ENCODE measurements around the gene C1orf35.
"Not testable (repeated sequence)": the region's sequence is repeated elsewhere in the genome, so short reads cannot be mapped to it uniquely, and the experiment has no call there.

The C1orf35 gene

GRCh38 chr1:228134591-228134990 is 31.5 kb upstream of the C1orf35 start:
- Mint-ChIP-seq H3K9me3 (no peaks in the 10 kb centered on the region), H3K27ac (no peak overlapping the region), H3K4me1 (peaks cover 6% of the 10 kb centered on the region), H3K4me3 (no peak overlapping the region), H3K36me3 (peaks cover 1% of the 10 kb centered on the region), H3K27me3 (peaks cover 54% of the 10 kb centered on the region)
- no peak for DNase-seq
- CTCF ChIA-PET, result interaction anchor here (1.3 kb wide), 1 partner anchor 367 kb away, joined by 3 read pairs; no protein-coding TSS in a partner anchor

- CTCF ChIA-PET, result interaction anchor here (1.3 to 4.0 kb wide), 6 partner anchors 9 to 355 kb away, joined by 4 to 34 read pairs (median 9); partner anchors contain the start of gene IBA57
- no peak overlapping the region for H3K27ac Mint-ChIP-seq
- no peak for DNase-seq
- no peaks in the 10 kb centered on the region for H3K36me3 Mint-ChIP-seq
- H3K4me1 Mint-ChIP-seq, result peaks cover 4% of the 10 kb centered on the region
- H3K9me3 Mint-ChIP-seq, result no peaks in the 10 kb centered on the region
- peaks cover 60% of the 10 kb centered on the region for H3K27me3 Mint-ChIP-seq
- no peak overlapping the region for H3K4me3 Mint-ChIP-seq
These were observed 28.6 kb upstream of the C1orf35 start for GRCh38 chr1:228131766-228132165.

- H3K4me1 Mint-ChIP-seq, result peaks cover 4% of the 10 kb centered on the region
- H3K27me3 Mint-ChIP-seq, result peaks cover 31% of the 10 kb centered on the region
- CTCF ChIA-PET, result no interaction called here
- no peak for DNase-seq
- peaks cover 3% of the 10 kb centered on the region for H3K36me3 Mint-ChIP-seq
- no peak overlapping the region for H3K27ac Mint-ChIP-seq
- no peak overlapping the region for H3K4me3 Mint-ChIP-seq
- no peaks in the 10 kb centered on the region for H3K9me3 Mint-ChIP-seq
These were observed 22.1 kb upstream of the C1orf35 start for GRCh38 chr1:228125185-228125584.

- Mint-ChIP-seq H3K9me3 (peaks cover 2% of the 10 kb centered on the region), H3K36me3 (peaks cover 3% of the 10 kb centered on the region), H3K27ac (no peak overlapping the region), H3K4me3 (no peak overlapping the region), H3K4me1 (peaks cover 4% of the 10 kb centered on the region), H3K27me3 (peaks cover 19% of the 10 kb centered on the region)
- CTCF ChIA-PET, result interaction anchor here (2.4 kb wide), 1 partner anchor 8 kb away, joined by 13 read pairs; no protein-coding TSS in a partner anchor
- DNase-seq, result no peak
These were observed 20.4 kb upstream of the C1orf35 start for GRCh38 chr1:228123505-228123904.

- Mint-ChIP-seq H3K27ac (no peak overlapping the region), H3K27me3 (peaks cover 19% of the 10 kb centered on the region), H3K4me3 (no peak overlapping the region), H3K4me1 (peaks cover 4% of the 10 kb centered on the region), H3K36me3 (peaks cover 5% of the 10 kb centered on the region), H3K9me3 (peaks cover 4% of the 10 kb centered on the region)
- DNase-seq, result no peak
- CTCF ChIA-PET, result interaction anchor here (2.4 kb wide), 1 partner anchor 9 kb away, joined by 13 read pairs; no protein-coding TSS in a partner anchor
These were observed 19.9 kb upstream of the C1orf35 start for GRCh38 chr1:228122921-228123441.

GRCh38 chr1:228120857-228121489 is 17.8 kb upstream of the C1orf35 start:
- Mint-ChIP-seq H3K9me3 (peaks cover 11% of the 10 kb centered on the region), H3K36me3 (peaks cover 8% of the 10 kb centered on the region), H3K27ac (peak overlapping the region; percentile 4), H3K27me3 (peaks cover 12% of the 10 kb centered on the region), H3K4me3 (no peak overlapping the region), H3K4me1 (peaks cover 4% of the 10 kb centered on the region)
- CTCF ChIA-PET, result interaction anchor here (1.4 kb wide), 1 partner anchor 10 kb away, joined by 4 read pairs; no protein-coding TSS in a partner anchor
- DNase-seq, result no peak

- no peak overlapping the region for H3K4me3 Mint-ChIP-seq
- peaks cover 8% of the 10 kb centered on the region for H3K36me3 Mint-ChIP-seq
- CTCF ChIA-PET, result interaction anchor here (1.4 kb wide), 1 partner anchor 11 kb away, joined by 4 read pairs; no protein-coding TSS in a partner anchor
- H3K4me1 Mint-ChIP-seq, result peaks cover 4% of the 10 kb centered on the region
- no peak for DNase-seq
- peaks cover 11% of the 10 kb centered on the region for H3K9me3 Mint-ChIP-seq
- peaks cover 12% of the 10 kb centered on the region for H3K27me3 Mint-ChIP-seq
- H3K27ac Mint-ChIP-seq, result no peak overlapping the region
These were observed 17.2 kb upstream of the C1orf35 start for GRCh38 chr1:228120351-228120750.

GRCh38 chr1:228118040-228118439 is 14.9 kb upstream of the C1orf35 start:
- DNase-seq, result no peak
- H3K27me3 Mint-ChIP-seq, result peaks cover 10% of the 10 kb centered on the region
- H3K36me3 Mint-ChIP-seq, result peaks cover 8% of the 10 kb centered on the region

GRCh38 chr1:228117335-228117734 is 14.2 kb upstream of the C1orf35 start:
- no peak overlapping the region for H3K27ac Mint-ChIP-seq
- CTCF ChIA-PET, result no interaction called here
- H3K27me3 Mint-ChIP-seq, result peaks cover 3% of the 10 kb centered on the region

More at GRCh38 chr1:228118040-228118439, 14.9 kb upstream of the C1orf35 start:
- H3K4me3 Mint-ChIP-seq, result no peak overlapping the region
- peaks cover 11% of the 10 kb centered on the region for H3K9me3 Mint-ChIP-seq
- CTCF ChIA-PET, result interaction anchor here (1.7 kb wide), 1 partner anchor 13 kb away, joined by 5 read pairs; no protein-coding TSS in a partner anchor
- no peak overlapping the region for H3K27ac Mint-ChIP-seq
- H3K4me1 Mint-ChIP-seq, result peaks cover 4% of the 10 kb centered on the region

GRCh38 chr1:228114827-228115226 is 11.7 kb upstream of the C1orf35 start:
- no peak overlapping the region for H3K27ac Mint-ChIP-seq

More at GRCh38 chr1:228117335-228117734, 14.2 kb upstream of the C1orf35 start:
- H3K4me3 Mint-ChIP-seq, result no peak overlapping the region
- DNase-seq, result no peak
- peaks cover 8% of the 10 kb centered on the region for H3K36me3 Mint-ChIP-seq
- peaks cover 11% of the 10 kb centered on the region for H3K9me3 Mint-ChIP-seq
- peaks cover 4% of the 10 kb centered on the region for H3K4me1 Mint-ChIP-seq

GRCh38 chr1:228112617-228113016 is 9.5 kb upstream of the C1orf35 start:
- Mint-ChIP-seq H3K36me3 (peaks cover 4% of the 10 kb centered on the region), H3K27me3 (peaks cover 7% of the 10 kb centered on the region), H3K4me1 (peaks cover 25% of the 10 kb centered on the region), H3K27ac (no peak overlapping the region), H3K9me3 (peaks cover 5% of the 10 kb centered on the region), H3K4me3 (no peak overlapping the region)
- CTCF ChIA-PET, result interaction anchor here (1.1 kb wide), 1 partner anchor 28 kb away, joined by 3 read pairs; the partner anchor contains the start of gene GUK1
- DNase-seq, result no peak

More at GRCh38 chr1:228114827-228115226, 11.7 kb upstream of the C1orf35 start:
- peaks cover 8% of the 10 kb centered on the region for H3K4me1 Mint-ChIP-seq
- DNase-seq, result no peak
- H3K4me3 Mint-ChIP-seq, result no peak overlapping the region
- peaks cover 5% of the 10 kb centered on the region for H3K27me3 Mint-ChIP-seq
- peaks cover 11% of the 10 kb centered on the region for H3K9me3 Mint-ChIP-seq
- CTCF ChIA-PET, result interaction anchor here (1.5 kb wide), 1 partner anchor 16 kb away, joined by 3 read pairs; no protein-coding TSS in a partner anchor
- peaks cover 7% of the 10 kb centered on the region for H3K36me3 Mint-ChIP-seq

- CTCF ChIA-PET, result no interaction called here
- DNase-seq, result no peak
- H3K9me3 Mint-ChIP-seq, result peaks cover 2% of the 10 kb centered on the region
- peaks cover 28% of the 10 kb centered on the region for H3K4me1 Mint-ChIP-seq
- H3K4me3 Mint-ChIP-seq, result no peak overlapping the region
- H3K27ac Mint-ChIP-seq, result no peak overlapping the region
- H3K36me3 Mint-ChIP-seq, result peaks cover 2% of the 10 kb centered on the region
- H3K27me3 Mint-ChIP-seq, result peaks cover 7% of the 10 kb centered on the region
These were observed 9.0 kb upstream of the C1orf35 start for GRCh38 chr1:228112167-228112566.

- not testable (repeated sequence) for H3K27ac Mint-ChIP-seq
- CTCF ChIA-PET, result interaction anchor here (1.7 kb wide), 1 partner anchor 20 kb away, joined by 5 read pairs; no protein-coding TSS in a partner anchor
These were observed 8.2 kb upstream of the C1orf35 start for GRCh38 chr1:228111315-228111714.

GRCh38 chr1:228110556-228110955 is 7.4 kb upstream of the C1orf35 start:
- no peak for DNase-seq
- no peak overlapping the region for H3K27ac Mint-ChIP-seq
- peaks cover 7% of the 10 kb centered on the region for H3K27me3 Mint-ChIP-seq
- peak overlapping the region; percentile 87 for H3K4me3 Mint-ChIP-seq
- CTCF ChIA-PET, result interaction anchor here (1.7 kb wide), 1 partner anchor 20 kb away, joined by 5 read pairs; no protein-coding TSS in a partner anchor
- H3K36me3 Mint-ChIP-seq, result peaks cover 9% of the 10 kb centered on the region
- peaks cover 33% of the 10 kb centered on the region for H3K4me1 Mint-ChIP-seq
- H3K9me3 Mint-ChIP-seq, result no peaks in the 10 kb centered on the region

More at GRCh38 chr1:228111315-228111714, 8.2 kb upstream of the C1orf35 start:
- not testable (repeated sequence) for DNase-seq, H3K4me3 Mint-ChIP-seq, H3K36me3 Mint-ChIP-seq, H3K27me3 Mint-ChIP-seq, H3K9me3 Mint-ChIP-seq
- H3K4me1 Mint-ChIP-seq, result peaks cover 33% of the 10 kb centered on the region

All from activated naive CD4-positive, alpha-beta T cell treated with anti-CD3 and anti-CD28 coated beads, Interleukin-2, amount 10 ng/mL, durations not matched to agents 7 days and 5 days (primary cell).